ENCODE measurements around the gene TAF13. TPM values are rescaled to one million over a fixed set of nuclear protein-coding genes. Genes with fewer than 3 reads are reported as not detected.

Gene TAF13
- total and polyA plus RNA-seq, 2 of the 4 experiments (the other 2 are of a cell fraction), result 13.1 to 42.5 TPM

DNA sequence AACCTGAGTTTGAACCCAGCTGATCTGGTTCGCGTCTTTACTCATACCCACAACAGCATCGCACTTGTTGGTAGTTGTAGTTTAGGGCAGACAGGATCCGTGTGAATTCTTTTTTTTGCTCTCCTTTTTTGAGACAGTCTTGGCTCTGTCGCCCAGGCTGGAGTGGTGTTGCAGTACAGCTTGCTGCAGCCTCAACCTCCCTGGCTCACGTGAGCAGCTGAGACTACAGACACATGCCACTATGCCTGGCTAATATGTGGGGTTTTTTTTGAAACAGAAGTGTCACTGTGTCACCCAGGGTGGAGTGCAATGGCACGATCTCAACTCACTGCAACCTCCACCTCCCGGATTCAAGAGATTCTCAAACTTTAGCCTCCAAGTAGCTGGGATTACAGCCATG lies 7.9 kb downstream of the TAF13 start:
- Histone ChIP-seq H4K20me1 (ENCODE audit: insufficient read depth, low read length) (peaks cover 47% of the 10 kb centered on the region), H3K36me3 (ENCODE audit: control insufficient read depth, insufficient read depth, low read length) (peaks cover 42% of the 10 kb centered on the region), H2BK120ac (ENCODE audit: low read depth, low read length) (no peak overlapping the region), H2BK15ac (ENCODE audit: low read depth, low read length) (no peak overlapping the region), H3K9me1 (ENCODE audit: insufficient read depth, low read length) (no peaks in the 10 kb centered on the region; the same call in 1 of the 2 replicates), H2BK5ac (ENCODE audit: low read depth, low read length, poor library complexity, severe bottlenecking) (no peak overlapping the region), H2AK9ac (replicated peaks; ENCODE audit: low read depth, low read length, poor library complexity) (no peak overlapping the region), H4K91ac (ENCODE audit: insufficient read depth, low read depth, low read length) (no peak overlapping the region), H3K23ac (ENCODE audit: low read depth, low read length) (no peak overlapping the region), H3K4me3 (ENCODE audit: insufficient read depth, low read depth, low read length) (no peak overlapping the region), H3K4me2 (ENCODE audit: low read depth, low read length) (no peak overlapping the region), H2BK20ac (ENCODE audit: low read depth, low read length) (no peak overlapping the region), H3K14ac (replicated peaks; ENCODE audit: low read depth, low read length) (no peak overlapping the region), H3K9ac (ENCODE audit: low read depth, low read length) (no peak overlapping the region), H3K4me1 (ENCODE audit: control insufficient read depth, insufficient read depth, low read length) (no peaks in the 10 kb centered on the region), H3K79me1 (ENCODE audit: low read depth in 1 of 2, low read length in 2 of 2) (peaks cover 3 to 43% of the 10 kb centered on the region in 2 experiments), H3K27ac (ENCODE audit: insufficient read depth, low read length) (no peak overlapping the region), H3K4ac (ENCODE audit: low read depth, low read length) (no peak overlapping the region), H3K9me3 (ENCODE audit: control insufficient read depth, insufficient read depth, low read length) (no peaks in the 10 kb centered on the region), H3K18ac (ENCODE audit: low read depth, low read length) (no peak overlapping the region), H3K56ac (ENCODE audit: extremely low read depth, insufficient read depth, low read length) (no peak overlapping the region), H4K5ac (ENCODE audit: low read depth, low read length) (no peak overlapping the region), H3K27me3 (ENCODE audit: control insufficient read depth, insufficient read depth, low read length) (no peaks in the 10 kb centered on the region), H2AK5ac (ENCODE audit: low read depth, low read length) (no peak overlapping the region), H2AFZ (replicated peaks; ENCODE audit: low read length, poor library complexity) (no peak overlapping the region), H4K8ac (ENCODE audit: low read depth in 2 of 2, low read length in 2 of 2) (no peak overlapping the region)
- no TSS peak for BruUV-seq (replicated peaks)
- CTCF ChIA-PET, result no interaction called here
- dilution Hi-C loops (cut with HindIII; ENCODE audit: low sequenced_read_pairs, unreplicated experiment), result no loop called here
- no CpG with 5 or more reads among the region's 8 CpGs for WGBS, 2 experiments (ENCODE audit: extremely low coverage in 2 of 2, insufficient read length in 1 of 2)
- in situ Hi-C loops (cut with MboI; ENCODE audit: low sequenced_read_pairs), result no loop called here
- intact Hi-C loops (cut with micrococcal nuclease), result no loop called here
- no peak for DNase-seq
- TF ChIP-seq FOS (IDR thresholded peaks at IDR 0.05; ENCODE audit: low read depth, low read length) (no peak), MXI1 (IDR thresholded peaks at IDR 0.05; ENCODE audit: borderline replicate concordance, low read depth, low read length) (no peak), MAFK (IDR thresholded peaks at IDR 0.05; ENCODE audit: low read depth, low read length) (no peak)
- TF ChIP-seq, protein P1, sequence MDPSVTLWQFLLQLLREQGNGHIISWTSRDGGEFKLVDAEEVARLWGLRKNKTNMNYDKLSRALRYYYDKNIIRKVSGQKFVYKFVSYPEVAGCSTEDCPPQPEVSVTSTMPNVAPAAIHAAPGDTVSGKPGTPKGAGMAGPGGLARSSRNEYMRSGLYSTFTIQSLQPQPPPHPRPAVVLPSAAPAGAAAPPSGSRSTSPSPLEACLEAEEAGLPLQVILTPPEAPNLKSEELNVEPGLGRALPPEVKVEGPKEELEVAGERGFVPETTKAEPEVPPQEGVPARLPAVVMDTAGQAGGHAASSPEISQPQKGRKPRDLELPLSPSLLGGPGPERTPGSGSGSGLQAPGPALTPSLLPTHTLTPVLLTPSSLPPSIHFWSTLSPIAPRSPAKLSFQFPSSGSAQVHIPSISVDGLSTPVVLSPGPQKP (IDR thresholded peaks at IDR 0.05; ENCODE audit: borderline replicate concordance, low read depth, low read length), result no peak
- TF ChIP-seq, protein P2, sequence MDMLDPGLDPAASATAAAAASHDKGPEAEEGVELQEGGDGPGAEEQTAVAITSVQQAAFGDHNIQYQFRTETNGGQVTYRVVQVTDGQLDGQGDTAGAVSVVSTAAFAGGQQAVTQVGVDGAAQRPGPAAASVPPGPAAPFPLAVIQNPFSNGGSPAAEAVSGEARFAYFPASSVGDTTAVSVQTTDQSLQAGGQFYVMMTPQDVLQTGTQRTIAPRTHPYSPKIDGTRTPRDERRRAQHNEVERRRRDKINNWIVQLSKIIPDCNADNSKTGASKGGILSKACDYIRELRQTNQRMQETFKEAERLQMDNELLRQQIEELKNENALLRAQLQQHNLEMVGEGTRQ (IDR thresholded peaks at IDR 0.05; ENCODE audit: low read depth, low read length), result no peak
- ATAC-seq (ENCODE audit: low read depth), result no peak
- POLR2A ChIA-PET (ENCODE audit: unreplicated experiment), result interaction anchor here (0.7 kb wide), 1 partner anchor 27 kb away, joined by 3 read pairs; no protein-coding TSS in a partner anchor

Data from IMR-90 (cell line).